BJ (cell line): ENCODE data around the gene ADCK2. TPM values are rescaled to one million over a fixed set of nuclear protein-coding genes. Genes with fewer than 3 reads are reported as not detected.

Experiments
- CTCF ChIA-PET: fragments of 350-600 bp; formaldehyde crosslinking; extraction: SDS; loops from one replicate; lab custom pipeline; 2021; ENCODE audit warnings: antibody characterized with exemption, inconsistent platforms; lab: Yijun Ruan, JAX
- POLR2A ChIA-PET: fragments of 300-600 bp; sonication (Branson Sonifier 250); formaldehyde crosslinking; extraction: SDS; loops from one replicate; lab custom pipeline; 2021; ENCODE audit warnings: antibody characterized with exemption; lab: Charles Lee
- DNase-seq: peaks from one replicate; pipeline ENCODE4 v3.0.0-alpha.2; 2011; ENCODE audit warnings: low read depth
- H3K27me3 ChIP-seq: 2 replicates; pipeline ENCODE4 v1.6.0; 2011; ENCODE audit warnings: low read length; ENCODE audit not compliant: control insufficient read depth, insufficient read depth
- H3K36me3 ChIP-seq: 2 replicates; pipeline ENCODE4 v1.5.1; 2011; ENCODE audit warnings: low read length; ENCODE audit not compliant: control insufficient read depth, insufficient read depth
- H3K4me3 ChIP-seq: 2 replicates; pipeline ENCODE4 v1.5.1; 2011; ENCODE audit warnings: low read depth, mild to moderate bottlenecking, control low read depth, low read length
- polyA plus RNA-seq: library from polyadenylated mRNA; depleted of rRNA; stranded (reverse); fragments of >200 nt; gene quantifications from 2 replicates; pipeline ENCODE4 v1.2.3, GENCODE V29; 2011
- TF ChIP-seq, protein P1 (sequence below): IDR thresholded peaks from 2 replicates; pipeline ENCODE4 v1.5.1; 2011; ENCODE audit warnings: low read depth, mild to moderate bottlenecking, control low read depth, inconsistent platforms, low read length, moderate library complexity; ENCODE audit not compliant: insufficient read depth

ADCK2 gene
- polyA plus RNA-seq, 1 experiment, result 15.4 TPM

DNA sequence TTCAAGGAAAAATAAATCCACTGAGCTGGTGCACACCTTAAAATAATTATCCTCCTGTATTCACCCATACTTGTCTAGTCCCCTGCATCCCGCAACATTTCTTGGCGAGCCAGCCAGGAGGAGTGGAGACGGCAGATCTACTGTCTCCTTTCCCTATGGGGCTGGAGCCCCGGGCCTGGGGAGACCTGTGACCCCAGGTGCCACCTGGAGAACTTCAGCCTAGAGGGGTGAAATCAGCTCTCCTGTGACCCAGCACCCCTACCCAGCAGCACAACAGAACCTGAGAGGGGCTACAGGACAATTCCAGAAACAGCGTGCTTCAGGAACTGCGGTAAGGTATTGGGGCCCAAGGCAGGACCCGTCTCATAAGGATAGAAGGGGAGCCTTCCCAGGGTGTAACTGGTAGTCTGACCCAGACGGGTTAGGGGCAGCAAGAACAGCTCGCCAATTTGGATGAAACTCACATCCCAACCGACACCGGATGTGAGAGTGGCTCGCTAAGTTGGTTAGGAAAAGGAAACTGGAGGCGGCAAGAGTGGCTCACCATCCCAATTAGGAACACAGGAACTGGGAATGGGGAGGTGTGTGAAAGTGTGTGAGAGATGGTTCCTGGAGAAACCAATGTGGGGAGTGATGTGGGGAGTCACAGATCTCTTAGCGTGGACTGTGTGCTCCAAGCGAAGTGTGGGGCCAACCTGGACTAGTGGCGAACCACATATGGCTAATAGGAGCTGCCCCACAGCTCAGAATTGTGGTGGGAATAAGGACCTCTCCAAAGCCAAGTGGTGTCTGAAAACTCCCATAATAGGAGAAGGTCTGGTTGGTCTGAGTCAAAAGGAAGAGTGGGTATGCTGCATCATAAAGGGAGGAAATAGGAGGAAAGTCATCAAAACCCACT is 17.0 kb upstream of the ADCK2 start:
- no peaks in the 10 kb centered on the region for H3K36me3 ChIP-seq
- no peaks in the 10 kb centered on the region for H3K27me3 ChIP-seq
- no peak overlapping the region for H3K4me3 ChIP-seq
- CTCF ChIA-PET, result interaction anchor here (1.5 to 2.6 kb wide), 4 partner anchors 120 to 181 kb away, joined by 4 to 28 read pairs (median 4); no protein-coding TSS in a partner anchor
- TF ChIP-seq, protein P1, sequence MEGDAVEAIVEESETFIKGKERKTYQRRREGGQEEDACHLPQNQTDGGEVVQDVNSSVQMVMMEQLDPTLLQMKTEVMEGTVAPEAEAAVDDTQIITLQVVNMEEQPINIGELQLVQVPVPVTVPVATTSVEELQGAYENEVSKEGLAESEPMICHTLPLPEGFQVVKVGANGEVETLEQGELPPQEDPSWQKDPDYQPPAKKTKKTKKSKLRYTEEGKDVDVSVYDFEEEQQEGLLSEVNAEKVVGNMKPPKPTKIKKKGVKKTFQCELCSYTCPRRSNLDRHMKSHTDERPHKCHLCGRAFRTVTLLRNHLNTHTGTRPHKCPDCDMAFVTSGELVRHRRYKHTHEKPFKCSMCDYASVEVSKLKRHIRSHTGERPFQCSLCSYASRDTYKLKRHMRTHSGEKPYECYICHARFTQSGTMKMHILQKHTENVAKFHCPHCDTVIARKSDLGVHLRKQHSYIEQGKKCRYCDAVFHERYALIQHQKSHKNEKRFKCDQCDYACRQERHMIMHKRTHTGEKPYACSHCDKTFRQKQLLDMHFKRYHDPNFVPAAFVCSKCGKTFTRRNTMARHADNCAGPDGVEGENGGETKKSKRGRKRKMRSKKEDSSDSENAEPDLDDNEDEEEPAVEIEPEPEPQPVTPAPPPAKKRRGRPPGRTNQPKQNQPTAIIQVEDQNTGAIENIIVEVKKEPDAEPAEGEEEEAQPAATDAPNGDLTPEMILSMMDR, result no peak
- DNase-seq, result no peak
- POLR2A ChIA-PET, result no interaction called here

DNA sequence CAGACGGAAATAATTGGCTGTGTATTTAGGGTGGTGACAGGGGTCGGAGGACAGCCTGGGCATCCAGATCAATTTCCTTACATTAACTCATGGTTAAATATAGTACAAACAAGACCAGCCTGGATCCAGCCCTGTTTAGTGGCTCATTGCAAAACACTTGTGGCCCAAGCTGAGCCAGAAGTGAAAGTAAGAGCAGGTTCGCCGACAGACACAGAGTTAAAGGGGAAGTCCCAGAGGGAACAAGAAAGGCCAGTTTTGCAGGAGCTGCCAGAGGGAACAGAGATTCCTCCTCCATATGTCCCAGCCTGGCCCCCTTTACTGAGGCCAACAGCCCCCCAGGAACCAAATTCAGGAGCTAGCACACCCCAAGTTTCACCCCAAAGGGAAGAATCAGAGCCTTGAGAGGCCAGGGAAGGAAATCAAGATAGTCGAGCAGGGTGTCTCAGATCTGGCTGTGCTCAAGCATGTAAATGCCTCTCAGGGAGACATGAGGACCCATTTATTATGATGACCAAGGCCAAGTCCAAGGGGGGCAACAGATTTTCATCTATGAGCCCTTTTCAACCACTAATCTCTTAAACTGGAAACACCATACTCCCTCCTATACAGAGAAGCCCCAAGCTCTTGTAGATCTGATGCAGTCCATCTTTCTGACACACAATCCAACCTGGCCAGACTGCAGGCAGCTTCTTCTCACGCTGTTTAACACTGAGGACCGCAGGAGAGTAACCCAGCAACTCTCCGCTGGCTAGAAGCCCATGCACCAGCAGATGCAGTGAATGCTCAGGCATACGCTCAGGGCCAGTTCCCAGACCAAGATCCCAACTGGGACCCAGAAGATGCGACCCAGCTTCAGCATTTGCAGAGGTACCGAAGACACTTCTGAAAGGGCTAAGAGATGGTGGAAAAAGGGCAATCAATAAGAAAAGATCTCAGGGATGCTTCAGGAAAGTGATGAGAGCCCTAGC is 15.9 kb upstream of the ADCK2 start:
- TF ChIP-seq, protein P1, result no peak
- Histone ChIP-seq H3K27me3 (no peaks in the 10 kb centered on the region), H3K4me3 (peak overlapping the region; percentile 20; the same call in 1 of the 2 replicates), H3K36me3 (no peaks in the 10 kb centered on the region)
- ChIA-PET CTCF (interaction anchor here (0.6 to 2.6 kb wide), 7 partner anchors 17 to 874 kb away, joined by 3 to 28 read pairs (median 4); no protein-coding TSS in a partner anchor), POLR2A (no interaction called here)
- DNase-seq, result no peak

DNA sequence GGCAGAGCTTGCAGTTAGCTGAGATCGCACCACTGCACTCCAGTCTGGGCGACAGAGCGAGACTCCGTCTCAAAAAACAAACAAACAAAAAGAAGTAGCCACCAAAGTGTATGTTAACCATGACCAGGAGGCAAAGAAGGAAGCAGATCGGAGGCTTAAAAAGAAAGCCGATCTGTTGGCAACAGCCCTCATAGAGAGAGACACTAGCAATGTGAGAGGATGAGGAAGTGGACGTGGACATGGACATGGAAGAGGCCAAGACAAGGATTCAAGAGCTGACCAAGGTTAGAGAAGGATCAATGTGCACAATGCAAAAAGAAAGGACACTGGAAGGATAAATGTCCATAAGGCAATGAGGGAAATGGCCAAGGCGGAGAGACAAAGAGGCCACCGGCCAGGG is 14.9 kb upstream of the ADCK2 start:
- ChIA-PET CTCF (interaction anchor here (0.6 to 2.6 kb wide), 2 partner anchors 140 to 309 kb away, joined by 3 to 28 read pairs; no protein-coding TSS in a partner anchor), POLR2A (no interaction called here)
- DNase-seq, result no peak

DNA sequence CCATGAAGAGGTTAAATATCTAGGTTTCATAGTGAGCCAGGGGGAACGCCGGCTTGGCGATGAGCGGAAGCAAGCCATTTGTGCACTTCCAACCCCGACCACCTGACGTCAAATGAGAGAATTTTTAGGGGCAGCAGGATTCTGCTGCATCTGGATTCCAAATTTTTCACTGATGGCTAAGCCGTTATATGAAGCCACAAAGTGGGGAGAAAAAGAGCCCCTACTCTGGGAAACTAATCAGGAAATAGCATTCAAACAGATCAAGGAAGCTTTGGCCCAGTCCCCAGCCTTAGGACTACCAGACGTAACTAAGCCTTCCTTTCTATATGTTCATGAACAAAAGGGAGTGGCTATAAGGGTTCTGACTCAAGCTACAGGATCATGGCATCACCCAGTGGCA is 12.9 kb upstream of the ADCK2 start:
- no peak for DNase-seq
- Histone ChIP-seq H3K4me3 (no peak overlapping the region), H3K27me3 (no peaks in the 10 kb centered on the region), H3K36me3 (no peaks in the 10 kb centered on the region)
- ChIA-PET CTCF (interaction anchor here (0.9 to 3.7 kb wide), 6 partner anchors 10 to 990 kb away, joined by 3 to 12 read pairs (median 6); no protein-coding TSS in a partner anchor), POLR2A (no interaction called here)
- TF ChIP-seq, protein P1, result no peak

More for the DNA sequence above, 14.9 kb upstream of the ADCK2 start:
- Histone ChIP-seq H3K27me3 (no peaks in the 10 kb centered on the region), H3K36me3 (no peaks in the 10 kb centered on the region), H3K4me3 (no peak overlapping the region)
- TF ChIP-seq, protein P1, result no peak
